Kidney epithelial cell (primary cell): ENCODE measurements around the gene SGTA. TPM values are rescaled to one million over a fixed set of nuclear protein-coding genes. Genes with fewer than 3 reads are reported as not detected.
"Not testable (repeated sequence)": the region's sequence is repeated elsewhere in the genome, so short reads cannot be mapped to it uniquely, and the experiment has no call there.

Source experiments
- DNase-seq: peaks from one replicate; pipeline ENCODE4 v3.0.0-alpha.2; 2010; ENCODE audit warnings: low read depth
- H3K27me3 ChIP-seq: 2 replicates; pipeline ENCODE4 v1.6.0; 2011; ENCODE audit warnings: low read length; ENCODE audit not compliant: control insufficient read depth, insufficient read depth
- H3K36me3 ChIP-seq: 2 replicates; pipeline ENCODE4 v1.5.1; 2011; ENCODE audit warnings: low read length; ENCODE audit not compliant: control insufficient read depth, insufficient read depth
- H3K4me3 ChIP-seq: 2 replicates; pipeline ENCODE4 v1.5.1; 2011; ENCODE audit warnings: low read depth, mild to moderate bottlenecking, control low read depth, low read length
- CTCF ChIP-seq: IDR thresholded peaks from 2 replicates; pipeline ENCODE4 v1.5.1; 2011; ENCODE audit warnings: mild to moderate bottlenecking, moderate library complexity, low read length, control low read depth, inconsistent platforms; ENCODE audit not compliant: insufficient read depth, poor library complexity, severe bottlenecking
- total RNA-seq: library from RNA; depleted of rRNA; stranded (reverse); fragments of >200 nt; gene quantifications from 2 replicates; pipeline ENCODE4 v1.2.3, GENCODE V29; 2015

The SGTA gene
- total RNA-seq, 1 donor from 2014 or later = 70.7 TPM

GRCh38 chr19:2717638-2718541 lies 65.2 kb downstream of the SGTA start:
- H3K36me3 ChIP-seq = no peaks in the 10 kb centered on the region

GRCh38 chr19:2716722-2717637 lies 66.1 kb downstream of the SGTA start:
- peaks cover 20% of the 10 kb centered on the region for H3K27me3 ChIP-seq
- H3K36me3 ChIP-seq = no peaks in the 10 kb centered on the region
- no peak overlapping the region for H3K4me3 ChIP-seq
- TF ChIP-seq CTCF = no peak
- no peak for DNase-seq

More at GRCh38 chr19:2717638-2718541, 65.2 kb downstream of the SGTA start:
- DNase-seq = no peak
- Histone ChIP-seq H3K27me3 (peaks cover 24% of the 10 kb centered on the region), H3K4me3 (no peak overlapping the region)
- TF ChIP-seq CTCF = no peak

GRCh38 chr19:2716275-2716650 lies 66.8 kb downstream of the SGTA start:
- TF ChIP-seq CTCF = no peak
- H3K36me3 ChIP-seq = no peaks in the 10 kb centered on the region
- DNase-seq = no peak
- peaks cover 14% of the 10 kb centered on the region for H3K27me3 ChIP-seq
- H3K4me3 ChIP-seq = no peak overlapping the region

- Histone ChIP-seq H3K4me3 (no peak overlapping the region), H3K27me3 (peaks cover 13% of the 10 kb centered on the region), H3K36me3 (no peaks in the 10 kb centered on the region)
- no peak for DNase-seq
- TF ChIP-seq CTCF = no peak
Observed at GRCh38 chr19:2715470-2716274, 67.4 kb downstream of the SGTA start.

GRCh38 chr19:2714531-2715269 lies 68.4 kb downstream of the SGTA start:
- Histone ChIP-seq H3K4me3 (no peak overlapping the region), H3K27me3 (peaks cover 3% of the 10 kb centered on the region), H3K36me3 (no peaks in the 10 kb centered on the region)
- DNase-seq = no peak
- no peak for TF ChIP-seq CTCF

GRCh38 chr19:2714102-2714501 lies 69.0 kb downstream of the SGTA start:
- DNase-seq, H3K36me3 ChIP-seq, H3K27me3 ChIP-seq, H3K4me3 ChIP-seq: not testable (repeated sequence)

- DNase-seq, H3K4me3 ChIP-seq, H3K36me3 ChIP-seq, H3K27me3 ChIP-seq: not testable (repeated sequence)
Observed at GRCh38 chr19:2713170-2713569, 69.9 kb downstream of the SGTA start.
